SK-N-SH (cell line): Measurements from ENCODE around the gene HSD17B7. TPM values are rescaled to one million over a fixed set of nuclear protein-coding genes. Genes with fewer than 3 reads are reported as not detected.

Source experiments
- CTCF ChIA-PET: fragments of 300-600, 350-600 bp; formaldehyde crosslinking; extraction: SDS; loops from one replicate; lab custom pipeline; 2021; lab: Yijun Ruan, JAX
- POLR2A ChIA-PET: fragments of 350-600 bp; sonication (Branson Sonifier 250); formaldehyde crosslinking; extraction: SDS; loops from one replicate; lab custom pipeline; 2020; ENCODE audit warnings: antibody characterized with exemption, inconsistent platforms; lab: Yijun Ruan, JAX
- DNase-seq: peaks from one replicate; pipeline ENCODE4 v3.0.0; 2012
- H2AFZ ChIP-seq: fragments of 200-600 bp; sonication (generic); 2 replicates; pipeline ENCODE4 v1.8.1; 2016; ENCODE audit warnings: antibody characterized with exemption, mild to moderate bottlenecking, low read depth
- H3F3A ChIP-seq: fragments of 200-600 bp; sonication (generic); replicated peaks from 2 replicates; pipeline ENCODE3; 2016; ENCODE audit warnings: antibody characterized with exemption, mild to moderate bottlenecking; ENCODE audit not compliant: insufficient read depth
- H3K27ac ChIP-seq, 2 experiments: fragments of 200-500 bp in 1 of 2; fragments of 200-600 bp in 1 of 2; sonication (Bioruptor generic) in 1 of 2; sonication (generic), shearing (Covaris generic) in 1 of 2; 2 replicates each; pipeline versions ENCODE4 v1.5.1 to v1.6.1; 2014 to 2016; ENCODE audit warnings: low read depth in 2 of 2, inconsistent platforms in 1 of 2, low read length in 1 of 2, mild to moderate bottlenecking in 1 of 2, mixed read lengths in 1 of 2
- H3K27me3 ChIP-seq: fragments of 200-600 bp; sonication (generic), shearing (Covaris generic); 2 replicates; pipeline ENCODE4 v1.6.1; 2016; ENCODE audit warnings: mixed run types; ENCODE audit not compliant: insufficient read depth
- H3K36me3 ChIP-seq, 2 experiments: fragments of 200-500 bp in 1 of 2; fragments of 200-600 bp in 1 of 2; sonication (Bioruptor generic) in 1 of 2; sonication (generic) in 1 of 2; replicated peaks in 1 of 2; 2 replicates each; pipeline versions ENCODE3 to v1.5.1; 2014 to 2016; ENCODE audit warnings: low read length in 1 of 2, mild to moderate bottlenecking in 1 of 2; ENCODE audit not compliant: insufficient read depth in 2 of 2, control insufficient read depth in 1 of 2
- H3K4me1 ChIP-seq, 2 experiments: fragments of 200-500 bp in 1 of 2; fragments of 200-600 bp in 1 of 2; sonication (Bioruptor generic) in 1 of 2; sonication (generic), shearing (Covaris generic) in 1 of 2; 2 replicates each; pipeline versions ENCODE4 v1.5.1 to v1.6.1; 2014 to 2016; ENCODE audit warnings: low read depth in 1 of 2, low read length in 1 of 2, mixed run types in 1 of 2; ENCODE audit not compliant: insufficient read depth in 2 of 2, control insufficient read depth in 1 of 2
- H3K4me2 ChIP-seq: fragments of 200-600 bp; sonication (generic), shearing (Covaris generic); 2 replicates; pipeline ENCODE4 v1.6.1; 2017; ENCODE audit warnings: mixed run types
- H3K4me3 ChIP-seq, 2 experiments: fragments of 200-500 bp in 1 of 2; fragments of 200-600 bp in 1 of 2; sonication (Bioruptor generic) in 1 of 2; sonication (generic), shearing (Covaris generic) in 1 of 2; 2 replicates each; pipeline versions ENCODE4 v1.5.1 to v1.8.1; 2014 to 2016; ENCODE audit warnings: low read depth in 2 of 2, inconsistent platforms in 1 of 2, low read length in 1 of 2, mild to moderate bottlenecking in 1 of 2, mixed read lengths in 1 of 2, moderate library complexity in 1 of 2
- H3K79me2 ChIP-seq: fragments of 200-600 bp; sonication (generic); 2 replicates; pipeline ENCODE4 v1.8.1; 2017; ENCODE audit warnings: mild to moderate bottlenecking; ENCODE audit not compliant: insufficient read depth
- H3K9ac ChIP-seq: fragments of 200-600 bp; sonication (generic); 2 replicates; pipeline ENCODE4 v1.6.1; 2017; ENCODE audit warnings: mixed run types
- H3K9me2 ChIP-seq: fragments of 200-600 bp; sonication (generic); 2 replicates; pipeline ENCODE4 v1.6.1; 2017; ENCODE audit warnings: mixed run types
- H3K9me3 ChIP-seq: fragments of 200-600 bp; sonication (generic); 2 replicates; pipeline ENCODE4 v1.6.1; 2017; ENCODE audit warnings: mixed run types, mild to moderate bottlenecking, moderate library complexity
- H4K20me1 ChIP-seq: fragments of 200-600 bp; sonication (generic); 2 replicates; pipeline ENCODE4 v1.6.1; 2017; ENCODE audit warnings: mild to moderate bottlenecking, mixed run types; ENCODE audit not compliant: insufficient read depth
- CHD2 ChIP-seq: fragments of 150-350 bp; IDR thresholded peaks from 2 replicates; pipeline ENCODE4 v1.6.1; 2018; ENCODE audit warnings: low read length; ENCODE audit not compliant: partially characterized antibody
- ELF1 ChIP-seq: IDR thresholded peaks from 2 replicates; pipeline ENCODE4 v1.4.0; 2012
- EZH2phosphoT487 ChIP-seq: fragments of 200-600 bp; sonication (generic); IDR thresholded peaks from 2 replicates; pipeline ENCODE4 v1.6.1; 2017; ENCODE audit warnings: low read depth, mixed run types, mild to moderate bottlenecking, antibody characterized with exemption, moderate library complexity, borderline replicate concordance
- FOSL2 ChIP-seq: IDR thresholded peaks from 2 replicates; pipeline ENCODE4 v1.4.0; 2012; ENCODE audit warnings: low read depth, mild to moderate bottlenecking, moderate library complexity, borderline replicate concordance
- FOXJ3 ChIP-seq: sonication (generic); formaldehyde crosslinking; IDR thresholded peaks from 2 replicates; pipeline ENCODE4 v1.5.1; 2020; ENCODE audit warnings: mild to moderate bottlenecking, missing genetic modification reagents
- FOXM1 ChIP-seq: IDR thresholded peaks from 2 replicates; pipeline ENCODE4 v1.4.0; 2012; ENCODE audit warnings: low read depth, mild to moderate bottlenecking
- GABPA ChIP-seq: IDR thresholded peaks from 2 replicates; pipeline ENCODE4 v1.4.0; 2012; ENCODE audit warnings: low read depth, mild to moderate bottlenecking
- JUND ChIP-seq: IDR thresholded peaks from 2 replicates; pipeline ENCODE4 v1.4.0; 2012
- MEF2A ChIP-seq: IDR thresholded peaks from 2 replicates; pipeline ENCODE4 v1.4.0; 2012; ENCODE audit warnings: low read depth, borderline replicate concordance
- NFIC ChIP-seq: IDR thresholded peaks from 2 replicates; pipeline ENCODE4 v1.4.0; 2012; ENCODE audit warnings: borderline replicate concordance
- POLR2AphosphoS5 ChIP-seq: IDR thresholded peaks from 2 replicates; pipeline ENCODE4 v1.6.1; 2012; ENCODE audit warnings: low read depth, low read length
- RFX5 ChIP-seq: IDR thresholded peaks from 2 replicates; pipeline ENCODE4 v1.6.1; 2012; ENCODE audit warnings: mild to moderate bottlenecking, improper control_type of control experiment, low read length
- RXRA ChIP-seq: IDR thresholded peaks from 2 replicates; pipeline ENCODE4 v1.4.0; 2012; ENCODE audit warnings: low read depth, mild to moderate bottlenecking, borderline replicate concordance
- TAF1 ChIP-seq: IDR thresholded peaks from 2 replicates; pipeline ENCODE4 v1.6.1; 2012; ENCODE audit warnings: low read depth, mild to moderate bottlenecking, low read length, moderate library complexity, borderline replicate concordance
- TCF12 ChIP-seq: IDR thresholded peaks from 2 replicates; pipeline ENCODE4 v1.4.0; 2012
- TEAD4 ChIP-seq: IDR thresholded peaks from 2 replicates; pipeline ENCODE4 v1.4.0; 2012; ENCODE audit warnings: mild to moderate bottlenecking, borderline replicate concordance; ENCODE audit not compliant: insufficient read depth
- YY1 ChIP-seq: IDR thresholded peaks from 2 replicates; pipeline ENCODE4 v1.4.0; 2012; ENCODE audit warnings: low read depth, mild to moderate bottlenecking
- WGBS: methylation state at CpG from one replicate; pipeline ENCODE4 v1.1.6; 2017; ENCODE audit warnings: low lambda C conversion rate; 5-methylcytosine and 5-hydroxymethylcytosine counted together
- polyA plus RNA-seq, 3 experiments: library from polyadenylated mRNA; depleted of rRNA; stranded (reverse); fragments of >200 nt; gene quantifications; 2 replicates each; pipeline ENCODE4 v1.2.3, GENCODE V29; 2012
- TF ChIP-seq, protein P1 (sequence below): IDR thresholded peaks from 2 replicates; pipeline ENCODE4 v1.4.0; 2012; ENCODE audit warnings: low read depth, borderline replicate concordance
- TF ChIP-seq, protein P2 (sequence below): fragments of 150-350 bp; IDR thresholded peaks from 2 replicates; pipeline ENCODE4 v1.6.1; 2017; ENCODE audit warnings: antibody characterized with exemption, low read length, low read depth, borderline replicate concordance
- TF ChIP-seq, protein P3 (sequence below): IDR thresholded peaks from 2 replicates; pipeline ENCODE4 v1.6.1; 2012; ENCODE audit warnings: mild to moderate bottlenecking, low read depth, low read length, moderate library complexity
- TF ChIP-seq, protein P4 (sequence below): IDR thresholded peaks from 2 replicates; pipeline ENCODE4; 2012

HSD17B7 gene
- polyA plus RNA-seq, 1 of the 3 experiments (the other 2 are of a cell fraction): 14.5 TPM

DNA sequence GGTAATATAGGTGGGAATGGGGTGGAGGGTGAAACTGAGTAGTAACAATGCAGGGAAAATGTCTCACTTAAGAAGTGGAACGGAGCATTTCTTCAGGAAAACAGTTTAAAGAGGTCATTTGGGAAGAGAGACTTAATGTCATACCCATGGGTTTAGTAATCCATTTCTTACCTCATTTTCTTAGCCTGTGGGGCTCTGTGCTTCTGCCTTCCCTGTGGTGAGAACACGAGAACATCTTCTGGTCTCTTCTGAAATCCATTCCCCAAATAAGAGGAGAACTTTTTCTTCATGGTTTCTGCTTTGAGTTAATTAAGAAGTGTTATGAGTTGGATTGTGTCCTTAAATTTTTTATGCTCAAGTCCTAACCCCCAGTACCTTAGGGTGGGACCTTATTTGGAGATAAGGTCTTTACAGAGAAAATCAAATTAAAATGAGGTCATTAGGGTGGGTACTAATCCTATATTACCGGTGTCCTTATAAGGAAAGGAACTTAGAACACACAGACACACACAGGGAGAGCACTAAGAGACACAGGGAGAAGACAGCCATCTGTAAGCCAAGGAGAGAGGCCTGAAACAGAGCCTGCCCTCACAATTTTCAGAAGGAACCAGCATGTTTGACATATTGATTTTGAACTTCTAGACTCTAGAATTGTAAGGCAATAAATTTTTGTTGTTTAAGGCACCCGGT is 65.1 kb downstream of the HSD17B7 start:
- ChIA-PET CTCF (interaction anchor here (0.7 to 4.7 kb wide), 12 partner anchors 7 to 466 kb away, joined by 3 to 77 read pairs (median 10); partner anchors contain the start of genes NUF2 and RGS4), POLR2A (interaction anchor here (1.3 kb wide), 1 partner anchor 72 kb away, joined by 3 read pairs; no protein-coding TSS in a partner anchor)
- Histone ChIP-seq H3K9me2 (no peaks in the 10 kb centered on the region), H3K9ac (peak overlapping the region; percentile 69), H3K27me3 (no peaks in the 10 kb centered on the region), H3F3A (peaks cover 28% of the 10 kb centered on the region), H3K36me3 (no peaks in the 10 kb centered on the region), H4K20me1 (no peaks in the 10 kb centered on the region), H3K4me1 (peaks cover 8 to 44% of the 10 kb centered on the region in 2 experiments; a peak in 3 of 4 replicates), H3K9me3 (no peaks in the 10 kb centered on the region), H3K79me2 (no peaks in the 10 kb centered on the region), H3K27ac (peak overlapping the region in 1 of 2 experiments; percentile 92; a peak in 2 of 4 replicates), H3K4me2 (peak overlapping the region; percentile 8; the same call in 1 of the 2 replicates), H2AFZ (peak overlapping the region; percentile 11; the same call in 1 of the 2 replicates), H3K4me3 (no peak overlapping the region)
- WGBS: 95% methylated on average over 4 of the region's 4 CpGs
- TF ChIP-seq ELF1: no peak
- no peak for TF ChIP-seq CHD2
- no peak for TF ChIP-seq RFX5
- TF ChIP-seq, protein P1, sequence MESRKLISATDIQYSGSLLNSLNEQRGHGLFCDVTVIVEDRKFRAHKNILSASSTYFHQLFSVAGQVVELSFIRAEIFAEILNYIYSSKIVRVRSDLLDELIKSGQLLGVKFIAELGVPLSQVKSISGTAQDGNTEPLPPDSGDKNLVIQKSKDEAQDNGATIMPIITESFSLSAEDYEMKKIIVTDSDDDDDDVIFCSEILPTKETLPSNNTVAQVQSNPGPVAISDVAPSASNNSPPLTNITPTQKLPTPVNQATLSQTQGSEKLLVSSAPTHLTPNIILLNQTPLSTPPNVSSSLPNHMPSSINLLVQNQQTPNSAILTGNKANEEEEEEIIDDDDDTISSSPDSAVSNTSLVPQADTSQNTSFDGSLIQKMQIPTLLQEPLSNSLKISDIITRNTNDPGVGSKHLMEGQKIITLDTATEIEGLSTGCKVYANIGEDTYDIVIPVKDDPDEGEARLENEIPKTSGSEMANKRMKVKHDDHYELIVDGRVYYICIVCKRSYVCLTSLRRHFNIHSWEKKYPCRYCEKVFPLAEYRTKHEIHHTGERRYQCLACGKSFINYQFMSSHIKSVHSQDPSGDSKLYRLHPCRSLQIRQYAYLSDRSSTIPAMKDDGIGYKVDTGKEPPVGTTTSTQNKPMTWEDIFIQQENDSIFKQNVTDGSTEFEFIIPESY: no peak
- TF ChIP-seq, protein P2, sequence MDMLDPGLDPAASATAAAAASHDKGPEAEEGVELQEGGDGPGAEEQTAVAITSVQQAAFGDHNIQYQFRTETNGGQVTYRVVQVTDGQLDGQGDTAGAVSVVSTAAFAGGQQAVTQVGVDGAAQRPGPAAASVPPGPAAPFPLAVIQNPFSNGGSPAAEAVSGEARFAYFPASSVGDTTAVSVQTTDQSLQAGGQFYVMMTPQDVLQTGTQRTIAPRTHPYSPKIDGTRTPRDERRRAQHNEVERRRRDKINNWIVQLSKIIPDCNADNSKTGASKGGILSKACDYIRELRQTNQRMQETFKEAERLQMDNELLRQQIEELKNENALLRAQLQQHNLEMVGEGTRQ: no peak
- TF ChIP-seq FOXJ3: no peak
- no peak for TF ChIP-seq POLR2AphosphoS5
- TF ChIP-seq FOSL2: no peak
- TF ChIP-seq JUND: no peak
- no peak for TF ChIP-seq TAF1
- DNase-seq: no peak

DNA sequence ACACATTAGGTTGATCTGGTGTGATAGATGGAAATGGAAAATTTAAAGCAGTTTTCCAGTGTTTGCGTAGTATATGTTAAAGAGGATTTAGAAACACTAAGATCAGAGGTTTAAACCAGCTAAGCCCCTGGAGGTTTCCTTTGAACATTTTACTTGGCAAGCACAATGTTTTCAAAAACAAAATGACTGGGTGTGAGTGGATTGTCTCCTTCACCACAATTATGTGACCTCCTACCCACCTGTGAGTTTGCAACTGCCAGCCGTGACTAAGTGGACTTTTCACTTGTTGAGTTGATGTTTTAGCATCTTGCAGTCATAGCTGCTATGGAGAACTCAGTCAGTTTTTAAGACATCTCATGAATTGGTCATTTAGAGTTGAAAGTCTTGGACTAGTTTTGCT is 65.8 kb downstream of the HSD17B7 start:
- no peaks in the 10 kb centered on the region for H3K79me2 ChIP-seq
- CTCF ChIA-PET: interaction anchor here (1.4 to 4.7 kb wide), 3 partner anchors 8 to 459 kb away, joined by 3 to 39 read pairs (median 10); no protein-coding TSS in a partner anchor
- DNase-seq: no peak
- TF ChIP-seq, protein P3, sequence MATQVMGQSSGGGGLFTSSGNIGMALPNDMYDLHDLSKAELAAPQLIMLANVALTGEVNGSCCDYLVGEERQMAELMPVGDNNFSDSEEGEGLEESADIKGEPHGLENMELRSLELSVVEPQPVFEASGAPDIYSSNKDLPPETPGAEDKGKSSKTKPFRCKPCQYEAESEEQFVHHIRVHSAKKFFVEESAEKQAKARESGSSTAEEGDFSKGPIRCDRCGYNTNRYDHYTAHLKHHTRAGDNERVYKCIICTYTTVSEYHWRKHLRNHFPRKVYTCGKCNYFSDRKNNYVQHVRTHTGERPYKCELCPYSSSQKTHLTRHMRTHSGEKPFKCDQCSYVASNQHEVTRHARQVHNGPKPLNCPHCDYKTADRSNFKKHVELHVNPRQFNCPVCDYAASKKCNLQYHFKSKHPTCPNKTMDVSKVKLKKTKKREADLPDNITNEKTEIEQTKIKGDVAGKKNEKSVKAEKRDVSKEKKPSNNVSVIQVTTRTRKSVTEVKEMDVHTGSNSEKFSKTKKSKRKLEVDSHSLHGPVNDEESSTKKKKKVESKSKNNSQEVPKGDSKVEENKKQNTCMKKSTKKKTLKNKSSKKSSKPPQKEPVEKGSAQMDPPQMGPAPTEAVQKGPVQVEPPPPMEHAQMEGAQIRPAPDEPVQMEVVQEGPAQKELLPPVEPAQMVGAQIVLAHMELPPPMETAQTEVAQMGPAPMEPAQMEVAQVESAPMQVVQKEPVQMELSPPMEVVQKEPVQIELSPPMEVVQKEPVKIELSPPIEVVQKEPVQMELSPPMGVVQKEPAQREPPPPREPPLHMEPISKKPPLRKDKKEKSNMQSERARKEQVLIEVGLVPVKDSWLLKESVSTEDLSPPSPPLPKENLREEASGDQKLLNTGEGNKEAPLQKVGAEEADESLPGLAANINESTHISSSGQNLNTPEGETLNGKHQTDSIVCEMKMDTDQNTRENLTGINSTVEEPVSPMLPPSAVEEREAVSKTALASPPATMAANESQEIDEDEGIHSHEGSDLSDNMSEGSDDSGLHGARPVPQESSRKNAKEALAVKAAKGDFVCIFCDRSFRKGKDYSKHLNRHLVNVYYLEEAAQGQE: 0 out of 2 replicates have a peak, but pooled peaks have one; percentile 15
- TF ChIP-seq, protein P4, sequence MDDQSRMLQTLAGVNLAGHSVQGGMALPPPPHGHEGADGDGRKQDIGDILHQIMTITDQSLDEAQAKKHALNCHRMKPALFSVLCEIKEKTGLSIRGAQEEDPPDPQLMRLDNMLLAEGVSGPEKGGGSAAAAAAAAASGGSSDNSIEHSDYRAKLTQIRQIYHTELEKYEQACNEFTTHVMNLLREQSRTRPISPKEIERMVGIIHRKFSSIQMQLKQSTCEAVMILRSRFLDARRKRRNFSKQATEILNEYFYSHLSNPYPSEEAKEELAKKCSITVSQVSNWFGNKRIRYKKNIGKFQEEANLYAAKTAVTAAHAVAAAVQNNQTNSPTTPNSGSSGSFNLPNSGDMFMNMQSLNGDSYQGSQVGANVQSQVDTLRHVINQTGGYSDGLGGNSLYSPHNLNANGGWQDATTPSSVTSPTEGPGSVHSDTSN: peak; percentile 60
- TF ChIP-seq GABPA (no peak), NFIC (peak; percentile 84), MEF2A (no peak), YY1 (no peak), FOSL2 (peak; percentile 54; the same call in 1 of the 2 replicates), RXRA (peak; percentile 54; the same call in 1 of the 2 replicates), TEAD4 (0 out of 2 replicates have a peak, but pooled peaks have one; percentile 48), TCF12 (peak; percentile 81), FOXM1 (no peak), EZH2phosphoT487 (no peak)

More for the DNA sequence above, 65.8 kb downstream of the HSD17B7 start:
- no peaks in the 10 kb centered on the region for H3K27me3 ChIP-seq
- H3K9me3 ChIP-seq: no peaks in the 10 kb centered on the region
- H3K4me1 ChIP-seq: peaks cover 8 to 46% of the 10 kb centered on the region in 2 experiments; a peak in 3 of 4 replicates
- no peaks in the 10 kb centered on the region for H3K36me3 ChIP-seq
- H3K27ac ChIP-seq: peak overlapping the region in 1 of 2 experiments; percentile 92; a peak in 2 of 4 replicates
- peak overlapping the region; percentile 8 for H3K4me2 ChIP-seq
- no peak overlapping the region for H2AFZ ChIP-seq
- peaks cover 28% of the 10 kb centered on the region for H3F3A ChIP-seq
- WGBS: 60% methylated on average over 2 of the region's 2 CpGs
- no peak overlapping the region for H3K4me3 ChIP-seq
- no peaks in the 10 kb centered on the region for H4K20me1 ChIP-seq
- H3K9me2 ChIP-seq: no peaks in the 10 kb centered on the region
- POLR2A ChIA-PET: no interaction called here
- peak overlapping the region; percentile 69 for H3K9ac ChIP-seq
